D721Med (cell line): ENCODE data around the gene HSPA12B.

Experiments
- DNase-seq: peaks from one replicate; pipeline ENCODE4 v3.0.0; 2011; ENCODE audit warnings: low spot score; ENCODE audit not compliant: insufficient read length
- FAIRE-seq: peaks from 2 replicates; lab custom pipeline; 2011; peaks lifted over from hg19 to GRCh38; lab: Jason Lieb, UNC
- TF ChIP-seq, protein P1 (sequence below): IDR thresholded peaks from 2 replicates; pipeline ENCODE4 v1.5.1; 2012; ENCODE audit warnings: mild to moderate bottlenecking, control low read depth; ENCODE audit not compliant: insufficient read depth; ENCODE audit errors: missing control alignments

HSPA12B gene

DNA sequence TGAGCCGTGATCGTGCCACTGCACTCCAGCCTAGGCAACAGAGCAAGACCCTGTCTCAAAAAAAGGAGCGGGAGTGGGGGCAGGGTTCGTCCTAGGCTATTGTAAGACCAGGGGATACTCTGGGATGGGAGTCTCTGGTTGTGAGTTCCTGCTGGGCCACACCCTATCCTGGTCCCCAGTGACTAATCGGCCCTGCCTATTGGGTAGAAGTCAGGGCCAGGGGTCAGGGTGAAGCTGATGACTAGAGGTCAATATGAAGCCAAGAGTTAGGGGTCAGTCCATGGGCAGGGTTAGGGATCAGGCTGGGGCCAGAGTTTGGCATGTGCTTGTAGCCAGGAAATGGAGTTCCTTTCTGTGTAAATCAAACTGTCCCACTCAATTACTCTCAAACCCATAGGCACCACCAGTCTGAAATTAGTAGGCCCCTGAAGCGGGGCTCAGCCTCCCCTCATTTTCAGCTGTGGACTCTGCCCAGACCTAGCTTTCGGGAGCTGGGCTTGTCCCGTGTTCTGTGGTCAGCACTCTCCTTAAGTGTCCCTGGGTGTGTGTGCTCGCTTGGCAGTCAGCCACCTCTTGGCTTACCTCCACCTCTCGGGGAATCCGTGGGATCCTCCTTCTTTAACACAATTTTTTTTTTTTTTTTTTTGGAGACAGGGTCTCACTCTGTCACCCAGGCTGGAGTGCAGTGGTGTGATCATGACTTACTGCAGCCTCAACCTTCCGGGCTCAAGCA, 1.8 kb downstream of the HSPA12B start:
- FAIRE-seq (no peak), DNase-seq (no peak)
- TF ChIP-seq, protein P1, sequence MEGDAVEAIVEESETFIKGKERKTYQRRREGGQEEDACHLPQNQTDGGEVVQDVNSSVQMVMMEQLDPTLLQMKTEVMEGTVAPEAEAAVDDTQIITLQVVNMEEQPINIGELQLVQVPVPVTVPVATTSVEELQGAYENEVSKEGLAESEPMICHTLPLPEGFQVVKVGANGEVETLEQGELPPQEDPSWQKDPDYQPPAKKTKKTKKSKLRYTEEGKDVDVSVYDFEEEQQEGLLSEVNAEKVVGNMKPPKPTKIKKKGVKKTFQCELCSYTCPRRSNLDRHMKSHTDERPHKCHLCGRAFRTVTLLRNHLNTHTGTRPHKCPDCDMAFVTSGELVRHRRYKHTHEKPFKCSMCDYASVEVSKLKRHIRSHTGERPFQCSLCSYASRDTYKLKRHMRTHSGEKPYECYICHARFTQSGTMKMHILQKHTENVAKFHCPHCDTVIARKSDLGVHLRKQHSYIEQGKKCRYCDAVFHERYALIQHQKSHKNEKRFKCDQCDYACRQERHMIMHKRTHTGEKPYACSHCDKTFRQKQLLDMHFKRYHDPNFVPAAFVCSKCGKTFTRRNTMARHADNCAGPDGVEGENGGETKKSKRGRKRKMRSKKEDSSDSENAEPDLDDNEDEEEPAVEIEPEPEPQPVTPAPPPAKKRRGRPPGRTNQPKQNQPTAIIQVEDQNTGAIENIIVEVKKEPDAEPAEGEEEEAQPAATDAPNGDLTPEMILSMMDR = no peak

DNA sequence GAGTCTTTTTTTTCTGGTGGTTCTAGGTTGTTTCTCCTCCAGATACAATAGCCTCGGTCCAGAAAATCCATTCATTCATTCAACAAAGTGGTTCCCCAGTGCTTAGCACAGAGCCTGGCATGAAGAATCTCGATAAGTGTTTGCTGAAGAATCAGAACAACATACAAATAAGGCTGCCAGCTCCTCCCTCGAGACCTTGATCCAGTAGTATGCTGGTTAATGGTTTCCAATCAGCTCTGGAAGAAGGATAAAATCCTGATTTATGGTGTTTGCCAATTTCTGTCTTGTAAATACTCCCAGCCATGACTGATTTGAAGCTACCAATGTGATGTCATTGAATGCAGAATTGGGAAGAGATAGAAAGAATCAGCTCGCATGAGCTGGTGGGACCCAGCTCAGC, 3.3 kb downstream of the HSPA12B start:
- FAIRE-seq = no peak
- TF ChIP-seq, protein P1 = no peak
- DNase-seq = no peak

DNA sequence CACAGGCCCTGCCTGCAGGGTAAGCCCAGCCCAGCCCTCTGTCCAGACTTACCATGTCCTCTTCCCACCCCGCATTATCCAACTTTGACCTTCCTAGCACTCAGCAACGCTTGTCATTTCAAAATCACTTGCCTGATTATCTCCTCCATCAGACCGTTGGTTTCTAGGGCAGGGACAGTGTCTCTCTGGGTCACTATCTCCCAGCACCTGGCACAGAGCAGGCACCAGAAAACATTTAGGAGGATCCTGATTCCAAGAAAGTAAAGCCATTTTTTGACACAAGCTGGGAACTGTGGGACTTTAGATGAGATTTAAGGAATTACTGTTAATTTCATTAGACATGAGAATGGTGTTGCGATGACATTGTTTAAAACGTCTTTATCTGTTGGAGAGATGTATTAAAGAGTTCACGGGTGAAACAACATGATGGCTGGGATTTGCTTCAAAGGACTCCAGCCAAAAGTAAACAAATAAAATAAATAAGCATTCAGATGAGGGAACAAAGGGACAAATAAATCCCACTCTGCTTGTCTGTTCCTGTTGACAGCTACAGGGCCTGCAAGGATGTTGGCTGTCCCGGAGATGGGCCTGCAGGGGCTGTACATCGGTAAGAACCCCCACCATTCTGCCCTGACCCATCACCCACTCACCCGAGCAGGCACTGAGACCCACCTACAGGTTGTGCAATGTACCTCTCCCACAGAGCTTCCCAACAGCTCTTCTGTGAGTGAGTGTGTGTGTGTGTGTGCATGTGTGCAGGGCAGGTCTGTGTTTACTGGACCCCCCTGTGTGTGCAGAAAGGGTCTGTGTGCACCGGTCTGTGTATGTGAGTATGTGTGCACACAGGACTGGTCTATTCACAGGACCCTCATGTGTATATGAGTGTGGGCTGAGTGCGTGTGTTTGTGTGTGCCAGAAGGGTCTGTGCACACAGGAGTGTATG, 5.9 kb downstream of the HSPA12B start:
- FAIRE-seq (no peak), DNase-seq (no peak)
- TF ChIP-seq, protein P1 = no peak

DNA sequence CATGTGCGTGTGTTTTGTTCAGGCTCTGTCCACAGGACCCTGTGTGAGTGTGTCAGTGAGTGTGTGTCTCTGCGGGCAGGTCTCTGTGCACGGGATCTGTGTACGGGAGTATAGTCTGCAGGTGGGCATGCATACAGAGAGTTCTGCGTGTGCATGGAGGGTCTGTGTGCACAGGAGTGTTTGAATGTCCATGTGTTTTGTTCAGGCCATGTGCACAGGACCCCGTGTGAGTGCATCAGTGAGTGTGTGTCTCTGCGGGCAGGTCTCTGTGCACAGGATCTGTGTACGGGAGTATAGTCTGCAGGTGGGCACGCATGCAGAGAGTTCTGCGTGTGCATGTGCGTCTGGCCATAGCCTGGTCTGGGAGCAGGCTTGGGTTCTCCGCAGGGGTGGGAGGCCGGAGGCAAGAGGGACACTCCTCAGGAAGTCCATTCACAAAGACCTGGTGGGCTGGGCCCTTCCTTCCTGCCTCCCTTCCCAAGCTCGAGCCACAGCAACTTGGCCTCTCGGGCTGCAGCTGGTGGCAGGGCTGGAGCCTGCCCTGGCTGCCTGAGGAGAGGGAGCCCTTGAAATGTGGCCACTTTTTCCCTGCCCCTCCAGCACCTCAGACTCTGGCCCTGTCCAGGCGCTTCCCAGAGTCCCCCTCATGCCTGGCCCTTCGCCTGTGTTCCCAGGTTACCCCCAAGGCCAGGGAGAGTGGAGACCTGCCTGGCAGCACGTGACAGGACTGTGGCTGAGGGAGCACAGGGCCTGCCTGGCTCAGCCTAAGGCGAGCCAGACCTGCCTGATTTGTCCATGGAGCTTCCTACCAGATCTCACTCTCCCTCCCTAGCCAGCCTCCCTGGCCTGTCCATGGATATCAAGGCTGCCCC, 6.8 kb downstream of the HSPA12B start:
- DNase-seq = no peak
- TF ChIP-seq, protein P1 = no peak
- FAIRE-seq = no peak

DNA sequence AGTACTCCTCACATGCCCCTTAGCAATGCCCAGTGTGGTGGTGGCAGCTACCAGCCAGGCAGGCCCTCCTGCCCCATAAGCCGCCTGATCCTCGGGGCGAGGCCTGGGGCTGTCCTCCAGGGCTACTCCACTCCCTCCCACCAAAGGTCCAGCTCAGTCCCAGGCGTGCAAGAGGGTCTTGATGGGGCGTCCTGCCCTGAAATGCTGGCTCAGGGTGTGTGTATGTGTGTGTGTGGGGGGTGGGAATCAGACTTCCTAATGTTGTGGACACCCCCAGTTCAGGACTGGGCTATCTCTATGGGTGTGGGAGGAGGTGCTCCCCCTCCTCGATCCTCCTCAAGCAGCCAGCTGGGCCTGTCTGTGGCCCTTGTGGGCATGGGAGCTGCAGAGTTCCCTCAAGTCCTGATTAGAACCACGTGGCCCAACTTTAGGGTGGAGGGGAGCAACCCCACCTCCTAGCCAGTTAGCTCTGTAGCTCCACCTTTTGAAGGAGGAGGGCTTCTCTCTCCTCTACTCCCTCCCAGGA, 7.5 kb downstream of the HSPA12B start:
- FAIRE-seq (no peak), DNase-seq (no peak)
- TF ChIP-seq, protein P1 = no peak

DNA sequence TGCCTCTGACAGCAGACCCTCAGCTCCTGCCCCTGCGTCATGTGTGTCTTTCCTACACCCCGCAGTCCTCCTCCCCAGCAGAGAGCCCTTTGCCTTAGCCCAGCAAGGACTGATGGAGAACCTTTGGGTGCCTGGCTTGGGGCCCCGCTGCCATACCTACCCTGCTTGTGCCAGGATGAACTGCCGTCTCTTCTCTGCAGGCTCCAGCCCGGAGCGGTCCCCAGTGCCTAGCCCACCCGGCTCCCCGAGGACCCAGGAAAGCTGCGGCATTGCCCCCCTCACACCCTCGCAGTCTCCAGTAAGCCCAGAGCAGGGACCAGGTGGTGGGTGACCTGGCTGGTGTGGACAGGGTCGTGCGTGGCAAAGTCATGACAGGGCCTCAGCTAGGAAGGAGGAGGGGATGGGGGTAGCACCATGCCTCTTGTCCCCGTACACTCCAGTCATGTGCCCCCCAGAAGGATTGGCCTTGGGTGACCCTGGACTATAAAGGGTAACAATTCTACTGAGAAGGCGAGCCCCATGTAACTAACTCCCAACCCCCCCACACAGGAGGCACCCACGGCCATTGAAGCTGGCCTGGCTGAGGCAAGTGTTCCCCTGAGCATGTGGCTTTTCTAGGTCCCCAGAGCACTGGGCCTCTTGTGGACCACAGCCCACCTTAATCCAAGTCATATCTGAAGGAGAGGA, 8.3 kb downstream of the HSPA12B start:
- DNase-seq (no peak), FAIRE-seq (no peak)
- TF ChIP-seq, protein P1 = no peak
